B cell (primary cell): ENCODE results near the gene MAGEB10. TPM values are rescaled to one million over a fixed set of nuclear protein-coding genes. Genes with fewer than 3 reads are reported as not detected.

ENCODE experiments used
- ATAC-seq: fragments of 200-7000 bp; cut with Tn5 transposase; one replicate; pipeline ENCODE4 v1.10.0; 2021; ENCODE audit warnings: low read depth, mild to moderate bottlenecking, moderate number of reproducible peaks, moderate library complexity
- CTCF ChIA-PET: fragments of 350-600 bp; sonication (Branson Sonifier 250); formaldehyde crosslinking; loops from one replicate; lab custom pipeline; 2021; ENCODE audit warnings: antibody characterized with exemption, inconsistent platforms; lab: Charles Lee
- POLR2A ChIA-PET: fragments of 350-600 bp; sonication (Branson Sonifier 250); formaldehyde crosslinking; loops from one replicate; lab custom pipeline; 2021; ENCODE audit warnings: antibody characterized with exemption; lab: Charles Lee
- DNase-seq: peaks from one replicate; pipeline ENCODE4 v3.0.0; 2013
- H2AFZ ChIP-seq: 2 replicates; pipeline ENCODE4 v1.6.1; 2012; ENCODE audit warnings: mild to moderate bottlenecking, low read depth, low read length; ENCODE audit not compliant: insufficient read depth, poor library complexity, severe bottlenecking
- H3K27ac ChIP-seq, 2 donors: 1 replicate in 1 of 2; 2 replicates in 1 of 2; pipeline ENCODE4 v1.5.1; 2012 to 2013; ENCODE audit warnings: low read length in 2 of 2, mild to moderate bottlenecking in 2 of 2, moderate library complexity in 1 of 2
- H3K27me3 ChIP-seq, 4 experiments: fragments of 200-600 bp in 1 of 4; sonication (generic) in 1 of 4; replicated peaks in 1 of 4; 1 replicate in 2 of 4; 2 replicates in 2 of 4; pipeline versions ENCODE4 v1.6.1 to v1.7.0; 2013 to 2016; ENCODE audit warnings: low read length in 3 of 4, mild to moderate bottlenecking in 2 of 4, mixed read lengths in 1 of 4, moderate library complexity in 1 of 4; ENCODE audit not compliant: insufficient read depth in 4 of 4, control insufficient read depth in 3 of 4; ENCODE audit errors: control extremely low read depth in 1 of 4
- H3K36me3 ChIP-seq, 2 experiments: replicated peaks in 1 of 2; 1 replicate in 1 of 2; 2 replicates in 1 of 2; pipeline versions ENCODE4 v1.6.1 to v1.7.1; 2013; ENCODE audit warnings: low read length in 1 of 2; ENCODE audit not compliant: insufficient read depth in 2 of 2, control insufficient read depth in 1 of 2; ENCODE audit errors: control extremely low read depth in 1 of 2, extremely low read depth in 1 of 2
- H3K4me1 ChIP-seq, 2 donors: fragments of 200-600 bp in 1 of 2; sonication (generic) in 1 of 2; 1 replicate in 1 of 2; 2 replicates in 1 of 2; pipeline versions ENCODE4 v1.5.1 to v1.6.1; 2013 to 2017; ENCODE audit warnings: low read length in 2 of 2; ENCODE audit not compliant: control insufficient read depth in 2 of 2, insufficient read depth in 2 of 2
- H3K4me2 ChIP-seq: replicated peaks from 2 replicates; pipeline ENCODE3; 2012; ENCODE audit warnings: mild to moderate bottlenecking, low read depth, low read length; ENCODE audit not compliant: poor library complexity, severe bottlenecking
- H3K4me3 ChIP-seq, 5 experiments: fragments of 200-600 bp in 1 of 5; sonication (generic) in 1 of 5; 1 replicate in 3 of 5; 2 replicates in 2 of 5; pipeline versions ENCODE4 v1.5.1 to v1.7.0; 2011 to 2016; ENCODE audit warnings: low read length in 4 of 5, mild to moderate bottlenecking in 4 of 5, low read depth in 2 of 5, control low read depth in 1 of 5, moderate library complexity in 1 of 5; ENCODE audit not compliant: insufficient read depth in 1 of 5; ENCODE audit errors: control extremely low read depth in 1 of 5, extremely low read depth in 1 of 5
- H3K79me2 ChIP-seq: fragments of 200-600 bp; sonication (generic); one replicate; pipeline ENCODE4 v1.6.0; 2016; ENCODE audit warnings: low read length; ENCODE audit not compliant: control insufficient read depth, insufficient read depth
- H3K9ac ChIP-seq: fragments of 200-600 bp; sonication (generic); 2 replicates; pipeline ENCODE4 v1.6.1; 2017; ENCODE audit warnings: mild to moderate bottlenecking, low read length, moderate library complexity
- H3K9me3 ChIP-seq, 3 donors: one replicate each; pipeline versions ENCODE4 v1.6.1 to v1.7.1; 2013; ENCODE audit warnings: low read length in 2 of 3; ENCODE audit not compliant: control insufficient read depth in 2 of 3, insufficient read depth in 1 of 3; ENCODE audit errors: control extremely low read depth in 1 of 3
- H4K20me1 ChIP-seq: 2 replicates; pipeline ENCODE4 v1.6.0; 2012; ENCODE audit warnings: mild to moderate bottlenecking, low read length; ENCODE audit not compliant: insufficient read depth, control insufficient read depth, poor library complexity, severe bottlenecking
- H3K27ac Mint-ChIP-seq: one replicate; pipeline ENCODE4 v1.8.0; 2021; ENCODE audit warnings: mixed read lengths
- H3K27me3 Mint-ChIP-seq: one replicate; pipeline ENCODE4 v1.8.0; 2021; ENCODE audit warnings: mixed read lengths
- H3K4me1 Mint-ChIP-seq: one replicate; pipeline ENCODE4 v1.8.0; 2021; ENCODE audit warnings: mixed read lengths
- H3K4me3 Mint-ChIP-seq: one replicate; pipeline ENCODE4 v1.8.0; 2021; ENCODE audit warnings: mixed read lengths
- H3K9me3 Mint-ChIP-seq: one replicate; pipeline ENCODE4 v1.8.0; 2022; ENCODE audit warnings: mixed read lengths; ENCODE audit not compliant: insufficient read depth
- CTCF ChIP-seq: fragments of 200-600 bp; IDR thresholded peaks from one replicate; pipeline ENCODE4 v1.8.0; 2022; ENCODE audit warnings: antibody characterized with exemption, mild to moderate bottlenecking
- EZH2 ChIP-seq: IDR thresholded peaks from 2 replicates; pipeline ENCODE4 v1.6.1; 2012; ENCODE audit warnings: borderline replicate concordance, low read depth, mild to moderate bottlenecking, moderate library complexity, low read length; ENCODE audit not compliant: insufficient read depth, poor library complexity, severe bottlenecking
- WGBS: methylation state at CpG from one replicate; pipeline ENCODE4 v1.1.5; 2013; ENCODE audit warnings: missing lambda C conversion rate; ENCODE audit not compliant: insufficient coverage; 5-methylcytosine and 5-hydroxymethylcytosine counted together
- intact Hi-C: fragments of 100-400 bp; cut with micrococcal nuclease; formaldehyde crosslinking; loops from one replicate; pipeline ENCODE4 v1.10.0; 2022
- polyA plus RNA-seq: library from polyadenylated mRNA; depleted of rRNA; stranded (reverse); fragments of >200 nt; gene quantifications from 2 replicates; pipeline ENCODE4 v1.2.3, GENCODE V29; 2012
- total RNA-seq, 2 donors: library from RNA; stranded (reverse); fragments of 120-200 nt in 1 of 2; gene quantifications; 1 replicate in 1 of 2; 2 replicates in 1 of 2; pipeline versions ENCODE4 v1.2.3 to v1.2.4, GENCODE V29; 2013 to 2022

MAGEB10 gene
- total and polyA plus RNA-seq, 2 donors (not counting 1 experiment from before 2014, with no cell fraction given) = not detected

DNA sequence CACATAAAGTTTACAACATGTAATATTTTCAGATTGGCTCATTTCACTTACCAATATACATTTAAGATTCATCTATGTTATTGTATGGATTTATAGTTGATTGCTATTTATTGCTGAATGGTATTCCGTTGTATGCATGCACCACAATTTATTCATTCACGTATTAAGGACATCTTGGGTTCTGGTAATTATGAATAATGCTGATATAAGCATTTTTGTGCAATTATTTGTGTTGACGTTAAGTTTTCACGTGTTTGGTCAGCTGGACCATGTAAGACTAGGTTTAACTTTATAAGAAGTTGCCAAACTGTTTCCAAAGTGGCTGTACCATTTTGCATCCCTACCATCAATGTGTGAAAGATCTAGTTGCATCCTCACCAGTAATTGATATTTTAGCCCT lies 35.1 kb downstream of the MAGEB10 start:
- Histone ChIP-seq H3K4me3 (no peak overlapping the region), H3K4me2 (no peak overlapping the region), H3K4me1 (no peaks in the 10 kb centered on the region), H3K79me2 (no peaks in the 10 kb centered on the region), H3K36me3 (no peaks in the 10 kb centered on the region), H3K27ac (no peak overlapping the region), H3K27me3 (no peaks in the 10 kb centered on the region), H3K9me3 (no peaks in the 10 kb centered on the region), H2AFZ (no peak overlapping the region), H3K9ac (no peak overlapping the region), H4K20me1 (no peaks in the 10 kb centered on the region)
- DNase-seq (no peak), ATAC-seq (no peak)
- CTCF ChIA-PET = no interaction called here
- Mint-ChIP-seq H3K4me1 (no peaks in the 10 kb centered on the region), H3K9me3 (no peaks in the 10 kb centered on the region), H3K27ac (no peak overlapping the region), H3K4me3 (no peak overlapping the region), H3K27me3 (no peaks in the 10 kb centered on the region)
- intact Hi-C loops = no loop called here
- no peak for TF ChIP-seq CTCF
- TF ChIP-seq EZH2 = no peak
- WGBS = no CpG with 5 or more reads among the region's 4 CpGs
- POLR2A ChIA-PET = no interaction called here

DNA sequence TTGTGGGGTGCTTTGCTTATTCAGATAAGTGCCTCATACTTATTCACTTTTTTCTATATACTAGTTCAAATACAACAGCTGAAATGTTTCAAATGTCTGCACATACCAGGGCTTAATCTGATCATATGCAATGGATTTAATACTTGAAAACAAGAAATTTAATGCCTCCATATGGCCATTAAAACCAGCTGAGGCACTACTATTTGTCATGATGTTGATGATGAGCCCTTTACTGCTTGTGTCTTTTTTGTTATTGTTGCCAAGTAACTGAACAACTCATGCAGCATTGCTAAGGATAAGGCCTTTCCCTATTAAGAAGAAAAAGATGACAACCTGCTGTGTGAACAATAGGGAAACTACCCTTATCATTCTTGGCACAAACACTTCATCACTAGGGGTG lies 52.5 kb downstream of the MAGEB10 start:
- H3K27ac ChIP-seq = no peak overlapping the region
- H3K4me3 ChIP-seq = no peak overlapping the region
- H3K79me2 ChIP-seq = no peaks in the 10 kb centered on the region
- ATAC-seq (no peak), DNase-seq (no peak)
- Mint-ChIP-seq H3K4me3 (no peak overlapping the region), H3K4me1 (no peaks in the 10 kb centered on the region), H3K9me3 (no peaks in the 10 kb centered on the region), H3K27ac (no peak overlapping the region), H3K27me3 (no peaks in the 10 kb centered on the region)
- H3K27me3 ChIP-seq = no peaks in the 10 kb centered on the region
- no peaks in the 10 kb centered on the region for H3K4me1 ChIP-seq
- H2AFZ ChIP-seq = no peak overlapping the region
- TF ChIP-seq EZH2 (no peak), CTCF (no peak)
- CTCF ChIA-PET = no interaction called here
- H3K36me3 ChIP-seq = no peaks in the 10 kb centered on the region
- intact Hi-C loops = no loop called here
- H3K9ac ChIP-seq = no peak overlapping the region
- peaks cover 0 to 7% (median 0%) of the 10 kb centered on the region in 3 donors for H3K9me3 ChIP-seq
- no peaks in the 10 kb centered on the region for H4K20me1 ChIP-seq
- H3K4me2 ChIP-seq = no peak overlapping the region
- POLR2A ChIA-PET = no interaction called here
